ENCODE measurements around the gene MACROD2.

MACROD2 gene

DNA sequence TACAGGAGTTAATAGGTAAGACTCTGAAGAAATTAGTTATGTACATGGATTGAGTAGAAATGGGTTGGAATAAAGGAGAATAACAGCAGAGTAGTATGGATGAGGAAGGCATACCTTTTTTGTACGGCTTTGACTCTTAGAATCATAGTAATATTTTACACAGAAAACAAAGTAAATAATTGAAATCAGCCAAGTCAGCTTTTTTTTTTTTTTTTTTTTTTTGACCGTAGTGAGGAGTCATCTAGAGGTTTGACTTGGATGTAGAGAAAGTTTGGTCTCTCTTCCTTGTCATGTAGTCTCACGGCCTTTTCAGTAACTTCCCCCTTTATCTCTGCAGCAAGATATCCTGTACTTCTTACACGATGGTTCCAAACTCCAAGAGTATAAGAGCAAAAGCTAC lies 183.2 kb downstream of the MACROD2 start:
- Histone ChIP-seq H4K20me1 (ENCODE audit: low read depth, low read length) (no peaks in the 10 kb centered on the region), H3F3A (ENCODE audit: insufficient read depth) (no peaks in the 10 kb centered on the region), H3K4me2 (ENCODE audit: low read depth, low read length, poor library complexity, severe bottlenecking) (no peak overlapping the region), H3K27me3 (ENCODE audit: low read length) (no peaks in the 10 kb centered on the region), H3K9me2 (replicated peaks; ENCODE audit: insufficient read depth, low read length) (no peaks in the 10 kb centered on the region), H3K27ac (ENCODE audit: low read depth, low read length) (no peak overlapping the region), H3K9ac (ENCODE audit: low read length) (no peak overlapping the region), H3K36me3 (ENCODE audit: low read length) (no peaks in the 10 kb centered on the region), H3K4me3 (ENCODE audit: insufficient read depth, low read length, poor library complexity, severe bottlenecking) (no peak overlapping the region), H2AFZ (ENCODE audit: low read depth, low read length, severe bottlenecking) (no peak overlapping the region), H3K79me2 (ENCODE audit: insufficient read depth, low read length) (no peaks in the 10 kb centered on the region), H3K9me3 (ENCODE audit: insufficient read depth, low read length) (no peaks in the 10 kb centered on the region)
- TF ChIP-seq, protein P1, sequence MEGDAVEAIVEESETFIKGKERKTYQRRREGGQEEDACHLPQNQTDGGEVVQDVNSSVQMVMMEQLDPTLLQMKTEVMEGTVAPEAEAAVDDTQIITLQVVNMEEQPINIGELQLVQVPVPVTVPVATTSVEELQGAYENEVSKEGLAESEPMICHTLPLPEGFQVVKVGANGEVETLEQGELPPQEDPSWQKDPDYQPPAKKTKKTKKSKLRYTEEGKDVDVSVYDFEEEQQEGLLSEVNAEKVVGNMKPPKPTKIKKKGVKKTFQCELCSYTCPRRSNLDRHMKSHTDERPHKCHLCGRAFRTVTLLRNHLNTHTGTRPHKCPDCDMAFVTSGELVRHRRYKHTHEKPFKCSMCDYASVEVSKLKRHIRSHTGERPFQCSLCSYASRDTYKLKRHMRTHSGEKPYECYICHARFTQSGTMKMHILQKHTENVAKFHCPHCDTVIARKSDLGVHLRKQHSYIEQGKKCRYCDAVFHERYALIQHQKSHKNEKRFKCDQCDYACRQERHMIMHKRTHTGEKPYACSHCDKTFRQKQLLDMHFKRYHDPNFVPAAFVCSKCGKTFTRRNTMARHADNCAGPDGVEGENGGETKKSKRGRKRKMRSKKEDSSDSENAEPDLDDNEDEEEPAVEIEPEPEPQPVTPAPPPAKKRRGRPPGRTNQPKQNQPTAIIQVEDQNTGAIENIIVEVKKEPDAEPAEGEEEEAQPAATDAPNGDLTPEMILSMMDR (IDR thresholded peaks at IDR 0.05; ENCODE audit: insufficient read depth, low read length, poor library complexity, severe bottlenecking) = no peak
- no peak for TF ChIP-seq EZH2phosphoT487 (conservative IDR thresholded peaks at IDR 0.05; ENCODE audit: low read length)

DNA sequence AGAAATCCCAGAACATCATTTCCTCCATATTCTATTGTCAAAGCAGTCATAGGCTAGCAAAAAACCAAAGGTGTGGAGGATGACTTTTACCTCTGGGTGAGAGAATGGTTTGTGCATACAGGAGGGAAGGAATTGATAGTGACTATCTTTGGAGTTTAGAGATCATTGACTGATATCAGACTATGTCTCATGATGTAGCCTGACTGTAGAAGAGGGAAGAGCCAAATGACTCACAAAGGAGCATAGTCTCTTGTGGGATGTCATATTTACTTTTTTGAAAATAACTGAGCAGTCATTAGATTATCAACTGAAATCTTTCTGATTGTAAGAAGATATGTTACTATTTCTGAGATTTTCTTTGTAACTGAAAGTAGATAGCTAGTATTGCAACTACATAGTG lies 183.6 kb downstream of the MACROD2 start:
- H3F3A ChIP-seq (ENCODE audit: insufficient read depth) = no peaks in the 10 kb centered on the region
- H3K4me2 ChIP-seq (ENCODE audit: low read depth, low read length, poor library complexity, severe bottlenecking) = no peak overlapping the region
- H3K27ac ChIP-seq (ENCODE audit: low read depth, low read length) = no peak overlapping the region
- H3K9me3 ChIP-seq (ENCODE audit: insufficient read depth, low read length) = no peaks in the 10 kb centered on the region
- H3K9me2 ChIP-seq (replicated peaks; ENCODE audit: insufficient read depth, low read length) = no peaks in the 10 kb centered on the region
- H3K79me2 ChIP-seq (ENCODE audit: insufficient read depth, low read length) = no peaks in the 10 kb centered on the region
- TF ChIP-seq EZH2phosphoT487 (conservative IDR thresholded peaks at IDR 0.05; ENCODE audit: low read length) = no peak
- TF ChIP-seq, protein P1 (IDR thresholded peaks at IDR 0.05; ENCODE audit: insufficient read depth, low read length, poor library complexity, severe bottlenecking) = no peak
- no peaks in the 10 kb centered on the region for H3K36me3 ChIP-seq (ENCODE audit: low read length)
- H3K4me3 ChIP-seq (ENCODE audit: insufficient read depth, low read length, poor library complexity, severe bottlenecking) = no peak overlapping the region
- H2AFZ ChIP-seq (ENCODE audit: low read depth, low read length, severe bottlenecking) = no peak overlapping the region
- no peak overlapping the region for H3K9ac ChIP-seq (ENCODE audit: low read length)
- H4K20me1 ChIP-seq (ENCODE audit: low read depth, low read length) = no peaks in the 10 kb centered on the region
- H3K27me3 ChIP-seq (ENCODE audit: low read length) = no peaks in the 10 kb centered on the region

- no peak overlapping the region for H2AFZ ChIP-seq (ENCODE audit: low read depth, low read length, severe bottlenecking)
Measured at GRCh38 chr20:14189794-14190402, 194.6 kb downstream of the MACROD2 start.

More at GRCh38 chr20:14189794-14190402, 194.6 kb downstream of the MACROD2 start:
- no peak overlapping the region for H3K9ac ChIP-seq (ENCODE audit: low read length)
- H3K4me2 ChIP-seq (ENCODE audit: low read depth, low read length, poor library complexity, severe bottlenecking) = no peak overlapping the region
- H3K27ac ChIP-seq (ENCODE audit: low read depth, low read length) = no peak overlapping the region
- TF ChIP-seq, protein P1 (IDR thresholded peaks at IDR 0.05; ENCODE audit: insufficient read depth, low read length, poor library complexity, severe bottlenecking) = no peak
- TF ChIP-seq EZH2phosphoT487 (conservative IDR thresholded peaks at IDR 0.05; ENCODE audit: low read length) = no peak
- no peaks in the 10 kb centered on the region for H3K79me2 ChIP-seq (ENCODE audit: insufficient read depth, low read length)
- H3K4me3 ChIP-seq (ENCODE audit: insufficient read depth, low read length, poor library complexity, severe bottlenecking) = no peak overlapping the region
- no peaks in the 10 kb centered on the region for H3K27me3 ChIP-seq (ENCODE audit: low read length)
- H3F3A ChIP-seq (ENCODE audit: insufficient read depth) = no peaks in the 10 kb centered on the region
- no peaks in the 10 kb centered on the region for H3K36me3 ChIP-seq (ENCODE audit: low read length)
- H4K20me1 ChIP-seq (ENCODE audit: low read depth, low read length) = no peaks in the 10 kb centered on the region
- H3K9me2 ChIP-seq (replicated peaks; ENCODE audit: insufficient read depth, low read length) = no peaks in the 10 kb centered on the region
- H3K9me3 ChIP-seq (ENCODE audit: insufficient read depth, low read length) = no peaks in the 10 kb centered on the region
